AG04450 (cell line): ENCODE measurements around the gene ARHGAP42. TPM values are rescaled to one million over a fixed set of nuclear protein-coding genes. Genes with fewer than 3 reads are reported as not detected.

ENCODE experiments used
- CTCF ChIA-PET: fragments of 300-600, 350-600 bp; formaldehyde crosslinking; extraction: SDS; loops from one replicate; lab custom pipeline; 2022; ENCODE audit warnings: antibody characterized with exemption, inconsistent platforms; lab: Charles Lee
- POLR2A ChIA-PET: fragments of 350-600 bp; formaldehyde crosslinking; extraction: SDS; loops from one replicate; lab custom pipeline; 2021; ENCODE audit warnings: antibody characterized with exemption, inconsistent platforms; lab: Yijun Ruan, JAX
- DNase-seq: peaks from one replicate; pipeline ENCODE4 v3.0.0-alpha.2; 2011; ENCODE audit warnings: low read depth, low spot score
- H3K27ac ChIP-seq: one replicate; pipeline ENCODE4 v1.5.1; 2012; ENCODE audit warnings: low read depth, low read length, control low read depth
- H3K27me3 ChIP-seq: one replicate; pipeline ENCODE4 v1.6.0; 2012; ENCODE audit warnings: low read length; ENCODE audit not compliant: control insufficient read depth, insufficient read depth
- H3K4me3 ChIP-seq: 2 replicates; pipeline ENCODE4 v1.5.1; 2011; ENCODE audit warnings: mild to moderate bottlenecking, low read depth, low read length, control low read depth
- H3K9me3 ChIP-seq: 2 replicates; pipeline ENCODE4 v1.5.1; 2012; ENCODE audit warnings: low read length; ENCODE audit not compliant: control insufficient read depth, insufficient read depth
- CTCF ChIP-seq: IDR thresholded peaks from 2 replicates; pipeline ENCODE4 v1.5.1; 2011; ENCODE audit warnings: low read depth, low read length, control low read depth, inconsistent platforms
- polyA plus RNA-seq: library from polyadenylated mRNA; depleted of rRNA; stranded (reverse); fragments of >200 nt; gene quantifications from 2 replicates; pipeline ENCODE4 v1.2.3, GENCODE V29; 2011

Gene ARHGAP42
- polyA plus RNA-seq, 1 experiment: 9.0 TPM

DNA sequence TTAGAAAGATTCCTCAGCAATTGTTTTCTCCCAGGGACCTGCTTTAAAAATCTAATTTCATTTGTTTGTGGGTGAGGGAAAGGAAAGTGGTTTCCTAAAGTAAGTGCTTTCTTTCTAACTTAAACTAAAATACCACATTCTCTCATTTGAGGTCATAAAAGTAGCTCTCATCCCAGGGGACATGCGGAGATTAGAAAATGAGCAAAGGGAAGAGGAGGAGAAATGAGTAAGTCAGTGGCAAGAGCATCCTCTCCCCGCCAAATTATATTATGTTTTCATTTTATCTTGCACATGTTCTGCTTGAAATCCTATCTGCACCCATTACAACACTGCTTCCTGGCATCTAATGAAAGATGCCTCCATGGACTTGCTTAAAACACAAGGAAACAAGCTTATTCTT, 191.4 kb downstream of the ARHGAP42 start:
- no peak overlapping the region for H3K4me3 ChIP-seq
- H3K9me3 ChIP-seq: no peaks in the 10 kb centered on the region; the same call in 1 of the 2 replicates
- ChIA-PET CTCF (interaction anchor here (0.7 to 2.6 kb wide), 3 partner anchors 52 to 302 kb away, joined by 4 to 11 read pairs (median 4); no protein-coding TSS in a partner anchor), POLR2A (no interaction called here)
- no peak for DNase-seq
- no peaks in the 10 kb centered on the region for H3K27me3 ChIP-seq
- H3K27ac ChIP-seq: no peak overlapping the region
- TF ChIP-seq CTCF: no peak

DNA sequence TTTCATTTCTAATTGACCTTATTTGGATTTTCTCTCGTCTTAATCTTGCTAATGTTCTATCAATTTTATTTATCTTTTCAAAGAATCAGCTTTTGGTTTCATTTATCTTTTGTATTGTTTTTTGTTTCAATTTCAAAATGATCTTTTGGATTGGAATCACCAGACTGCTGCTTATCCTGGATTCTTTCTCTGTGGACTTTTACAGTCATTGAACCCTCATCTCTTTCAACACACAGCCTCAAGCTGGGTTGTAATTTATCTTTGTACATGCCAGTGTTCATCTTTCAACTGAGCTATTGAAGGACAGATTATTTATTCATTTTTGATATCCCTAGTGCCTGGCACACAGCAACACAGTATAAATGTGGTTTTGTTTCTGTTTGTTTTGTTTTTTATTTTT, 195.9 kb downstream of the ARHGAP42 start:
- ChIA-PET CTCF (interaction anchor here (0.5 to 1.6 kb wide), 2 partner anchors 201 to 508 kb away, joined by 3 to 6 read pairs; no protein-coding TSS in a partner anchor), POLR2A (no interaction called here)
- no peak overlapping the region for H3K27ac ChIP-seq
- no peaks in the 10 kb centered on the region for H3K9me3 ChIP-seq
- no peak overlapping the region for H3K4me3 ChIP-seq
- no peak for TF ChIP-seq CTCF
- H3K27me3 ChIP-seq: no peaks in the 10 kb centered on the region
- DNase-seq: no peak

- POLR2A ChIA-PET: no interaction called here
Measured at GRCh38 chr11:100883830-100884229, 196.7 kb downstream of the ARHGAP42 start.

GRCh38 chr11:100887659-100888058, 200.6 kb downstream of the ARHGAP42 start:
- no peak for TF ChIP-seq CTCF
- Histone ChIP-seq H3K4me3 (no peak overlapping the region), H3K9me3 (no peaks in the 10 kb centered on the region), H3K27me3 (no peaks in the 10 kb centered on the region), H3K27ac (no peak overlapping the region)
- no peak for DNase-seq
- CTCF ChIA-PET: interaction anchor here (1.1 kb wide), 1 partner anchor 206 kb away, joined by 3 read pairs; no protein-coding TSS in a partner anchor
- POLR2A ChIA-PET: no interaction called here

More at GRCh38 chr11:100883830-100884229, 196.7 kb downstream of the ARHGAP42 start:
- no peak overlapping the region for H3K27ac ChIP-seq
- CTCF ChIA-PET: no interaction called here
- DNase-seq: no peak
- H3K27me3 ChIP-seq: no peaks in the 10 kb centered on the region
- no peaks in the 10 kb centered on the region for H3K9me3 ChIP-seq
- H3K4me3 ChIP-seq: no peak overlapping the region
- TF ChIP-seq CTCF: no peak

- Histone ChIP-seq H3K27me3 (no peaks in the 10 kb centered on the region), H3K4me3 (no peak overlapping the region), H3K9me3 (no peaks in the 10 kb centered on the region), H3K27ac (no peak overlapping the region)
- DNase-seq: no peak
- POLR2A ChIA-PET: no interaction called here
- no peak for TF ChIP-seq CTCF
- CTCF ChIA-PET: no interaction called here
Measured at GRCh38 chr11:100888836-100889235, 201.7 kb downstream of the ARHGAP42 start.
